B cell (primary cell): ENCODE data around the gene RAD51B. TPM values are rescaled to one million over a fixed set of nuclear protein-coding genes. Genes with fewer than 3 reads are reported as not detected.
A peak's percentile ranks its signal among the peaks of the same experiment; 100 is the strongest.

Experiments
- ATAC-seq: fragments of 200-7000 bp; cut with Tn5 transposase; one replicate; pipeline ENCODE4 v1.10.0; 2021; ENCODE audit warnings: low read depth, mild to moderate bottlenecking, moderate number of reproducible peaks, moderate library complexity
- CTCF ChIA-PET: fragments of 350-600 bp; sonication (Branson Sonifier 250); formaldehyde crosslinking; loops from one replicate; lab custom pipeline; 2021; ENCODE audit warnings: antibody characterized with exemption, inconsistent platforms; lab: Charles Lee
- POLR2A ChIA-PET: fragments of 350-600 bp; sonication (Branson Sonifier 250); formaldehyde crosslinking; loops from one replicate; lab custom pipeline; 2021; ENCODE audit warnings: antibody characterized with exemption; lab: Charles Lee
- DNase-seq: peaks from one replicate; pipeline ENCODE4 v3.0.0; 2013
- H2AFZ ChIP-seq: 2 replicates; pipeline ENCODE4 v1.6.1; 2012; ENCODE audit warnings: mild to moderate bottlenecking, low read depth, low read length; ENCODE audit not compliant: insufficient read depth, poor library complexity, severe bottlenecking
- H3K27ac ChIP-seq, 2 donors: 1 replicate in 1 of 2; 2 replicates in 1 of 2; pipeline ENCODE4 v1.5.1; 2012 to 2013; ENCODE audit warnings: low read length in 2 of 2, mild to moderate bottlenecking in 2 of 2, moderate library complexity in 1 of 2
- H3K27me3 ChIP-seq, 4 experiments: fragments of 200-600 bp in 1 of 4; sonication (generic) in 1 of 4; replicated peaks in 1 of 4; 1 replicate in 2 of 4; 2 replicates in 2 of 4; pipeline versions ENCODE4 v1.6.1 to v1.7.0; 2013 to 2016; ENCODE audit warnings: low read length in 3 of 4, mild to moderate bottlenecking in 2 of 4, mixed read lengths in 1 of 4, moderate library complexity in 1 of 4; ENCODE audit not compliant: insufficient read depth in 4 of 4, control insufficient read depth in 3 of 4; ENCODE audit errors: control extremely low read depth in 1 of 4
- H3K36me3 ChIP-seq, 2 experiments: replicated peaks in 1 of 2; 1 replicate in 1 of 2; 2 replicates in 1 of 2; pipeline versions ENCODE4 v1.6.1 to v1.7.1; 2013; ENCODE audit warnings: low read length in 1 of 2; ENCODE audit not compliant: insufficient read depth in 2 of 2, control insufficient read depth in 1 of 2; ENCODE audit errors: control extremely low read depth in 1 of 2, extremely low read depth in 1 of 2
- H3K4me1 ChIP-seq, 2 donors: fragments of 200-600 bp in 1 of 2; sonication (generic) in 1 of 2; 1 replicate in 1 of 2; 2 replicates in 1 of 2; pipeline versions ENCODE4 v1.5.1 to v1.6.1; 2013 to 2017; ENCODE audit warnings: low read length in 2 of 2; ENCODE audit not compliant: control insufficient read depth in 2 of 2, insufficient read depth in 2 of 2
- H3K4me2 ChIP-seq: replicated peaks from 2 replicates; pipeline ENCODE3; 2012; ENCODE audit warnings: mild to moderate bottlenecking, low read depth, low read length; ENCODE audit not compliant: poor library complexity, severe bottlenecking
- H3K4me3 ChIP-seq, 5 experiments: fragments of 200-600 bp in 1 of 5; sonication (generic) in 1 of 5; 1 replicate in 3 of 5; 2 replicates in 2 of 5; pipeline versions ENCODE4 v1.5.1 to v1.7.0; 2011 to 2016; ENCODE audit warnings: low read length in 4 of 5, mild to moderate bottlenecking in 4 of 5, low read depth in 2 of 5, control low read depth in 1 of 5, moderate library complexity in 1 of 5; ENCODE audit not compliant: insufficient read depth in 1 of 5; ENCODE audit errors: control extremely low read depth in 1 of 5, extremely low read depth in 1 of 5
- H3K79me2 ChIP-seq: fragments of 200-600 bp; sonication (generic); one replicate; pipeline ENCODE4 v1.6.0; 2016; ENCODE audit warnings: low read length; ENCODE audit not compliant: control insufficient read depth, insufficient read depth
- H3K9ac ChIP-seq: fragments of 200-600 bp; sonication (generic); 2 replicates; pipeline ENCODE4 v1.6.1; 2017; ENCODE audit warnings: mild to moderate bottlenecking, low read length, moderate library complexity
- H3K9me3 ChIP-seq, 3 donors: one replicate each; pipeline versions ENCODE4 v1.6.1 to v1.7.1; 2013; ENCODE audit warnings: low read length in 2 of 3; ENCODE audit not compliant: control insufficient read depth in 2 of 3, insufficient read depth in 1 of 3; ENCODE audit errors: control extremely low read depth in 1 of 3
- H4K20me1 ChIP-seq: 2 replicates; pipeline ENCODE4 v1.6.0; 2012; ENCODE audit warnings: mild to moderate bottlenecking, low read length; ENCODE audit not compliant: insufficient read depth, control insufficient read depth, poor library complexity, severe bottlenecking
- H3K27ac Mint-ChIP-seq: one replicate; pipeline ENCODE4 v1.8.0; 2021; ENCODE audit warnings: mixed read lengths
- H3K27me3 Mint-ChIP-seq: one replicate; pipeline ENCODE4 v1.8.0; 2021; ENCODE audit warnings: mixed read lengths
- H3K4me1 Mint-ChIP-seq: one replicate; pipeline ENCODE4 v1.8.0; 2021; ENCODE audit warnings: mixed read lengths
- H3K4me3 Mint-ChIP-seq: one replicate; pipeline ENCODE4 v1.8.0; 2021; ENCODE audit warnings: mixed read lengths
- H3K9me3 Mint-ChIP-seq: one replicate; pipeline ENCODE4 v1.8.0; 2022; ENCODE audit warnings: mixed read lengths; ENCODE audit not compliant: insufficient read depth
- EZH2 ChIP-seq: IDR thresholded peaks from 2 replicates; pipeline ENCODE4 v1.6.1; 2012; ENCODE audit warnings: borderline replicate concordance, low read depth, mild to moderate bottlenecking, moderate library complexity, low read length; ENCODE audit not compliant: insufficient read depth, poor library complexity, severe bottlenecking
- WGBS: methylation state at CpG from one replicate; pipeline ENCODE4 v1.1.5; 2013; ENCODE audit warnings: missing lambda C conversion rate; ENCODE audit not compliant: insufficient coverage; 5-methylcytosine and 5-hydroxymethylcytosine counted together
- intact Hi-C: fragments of 100-400 bp; cut with micrococcal nuclease; formaldehyde crosslinking; loops from one replicate; pipeline ENCODE4 v1.10.0; 2022
- polyA plus RNA-seq: library from polyadenylated mRNA; depleted of rRNA; stranded (reverse); fragments of >200 nt; gene quantifications from 2 replicates; pipeline ENCODE4 v1.2.3, GENCODE V29; 2012
- total RNA-seq, 2 donors: library from RNA; stranded (reverse); fragments of 120-200 nt in 1 of 2; gene quantifications; 1 replicate in 1 of 2; 2 replicates in 1 of 2; pipeline versions ENCODE4 v1.2.3 to v1.2.4, GENCODE V29; 2013 to 2022
- TF ChIP-seq, protein P1 (sequence below): fragments of 200-600 bp; IDR thresholded peaks from one replicate; pipeline ENCODE4 v1.8.0; 2022; ENCODE audit warnings: antibody characterized with exemption, mild to moderate bottlenecking

Gene RAD51B
- total and polyA plus RNA-seq, 2 donors (not counting 1 experiment from before 2014, with no cell fraction given), result 6.5 to 60.6 TPM

DNA sequence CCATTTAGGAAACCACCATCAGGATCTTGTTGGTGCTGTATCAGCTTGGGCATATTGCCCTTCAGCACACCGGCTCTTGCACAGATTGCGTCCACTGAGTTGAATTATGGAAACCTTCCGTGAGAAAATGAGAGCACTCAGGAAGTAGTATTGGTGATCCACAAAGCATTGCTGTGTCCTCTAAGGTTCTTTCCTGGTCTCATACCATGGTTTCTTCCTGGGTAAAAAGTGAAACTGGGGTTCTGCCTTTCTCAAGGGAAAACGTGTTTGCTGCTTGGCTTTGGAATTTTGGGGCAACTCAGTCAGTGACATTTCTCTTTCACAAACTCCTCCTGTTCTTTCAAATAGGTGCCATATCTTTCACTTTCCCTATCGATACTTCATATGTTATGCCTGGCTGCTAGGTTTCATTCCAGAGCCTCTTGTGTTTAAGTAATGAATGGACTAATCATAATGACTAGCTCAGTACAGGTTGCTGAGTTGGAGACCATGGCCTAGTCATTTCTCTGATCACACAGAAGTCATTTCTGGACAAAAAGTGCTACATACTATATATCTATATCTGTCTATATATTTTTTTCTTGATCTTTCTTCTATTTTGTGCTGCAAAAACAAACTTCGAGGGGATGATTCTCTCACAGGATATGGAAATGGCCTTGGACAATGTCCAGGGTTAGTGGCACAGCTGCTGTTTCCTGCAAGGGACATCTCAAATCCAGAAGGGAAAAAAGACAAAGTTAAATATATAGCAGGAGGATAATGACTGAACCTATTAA lies 549.9 kb downstream of the RAD51B start:
- intact Hi-C loops, result loop anchor here (2.0 to 5.0 kb wide), 8 partner anchors 33 to 448 kb away; partner anchors contain the start of gene ZFP36L1
- DNase-seq (peak; percentile 52), ATAC-seq (peak; percentile 4)
- ChIA-PET CTCF (interaction anchor here (0.6 to 3.1 kb wide), 10 partner anchors 32 to 447 kb away, joined by 3 to 12 read pairs (median 5); no protein-coding TSS in a partner anchor), POLR2A (interaction anchor here (0.9 to 1.3 kb wide), 5 partner anchors 32 to 447 kb away, joined by 3 to 4 read pairs (median 4); no protein-coding TSS in a partner anchor)
- H4K20me1 ChIP-seq, result no peaks in the 10 kb centered on the region
- Mint-ChIP-seq H3K27me3 (no peaks in the 10 kb centered on the region), H3K9me3 (peaks cover 2% of the 10 kb centered on the region), H3K4me1 (peaks cover 93% of the 10 kb centered on the region), H3K4me3 (peak overlapping the region; percentile 73), H3K27ac (peak overlapping the region; percentile 97)
- no peaks in the 10 kb centered on the region for H3K36me3 ChIP-seq
- no peaks in the 10 kb centered on the region for H3K27me3 ChIP-seq
- peaks cover 78 to 92% of the 10 kb centered on the region in 2 donors for H3K4me1 ChIP-seq
- peak overlapping the region; percentile 78 to 84 for H3K27ac ChIP-seq
- H3K79me2 ChIP-seq, result no peaks in the 10 kb centered on the region
- peak overlapping the region; percentile 31 for H3K9ac ChIP-seq
- H3K9me3 ChIP-seq, result peaks cover 0 to under 1% (median 0%) of the 10 kb centered on the region in 3 donors
- TF ChIP-seq, protein P1, sequence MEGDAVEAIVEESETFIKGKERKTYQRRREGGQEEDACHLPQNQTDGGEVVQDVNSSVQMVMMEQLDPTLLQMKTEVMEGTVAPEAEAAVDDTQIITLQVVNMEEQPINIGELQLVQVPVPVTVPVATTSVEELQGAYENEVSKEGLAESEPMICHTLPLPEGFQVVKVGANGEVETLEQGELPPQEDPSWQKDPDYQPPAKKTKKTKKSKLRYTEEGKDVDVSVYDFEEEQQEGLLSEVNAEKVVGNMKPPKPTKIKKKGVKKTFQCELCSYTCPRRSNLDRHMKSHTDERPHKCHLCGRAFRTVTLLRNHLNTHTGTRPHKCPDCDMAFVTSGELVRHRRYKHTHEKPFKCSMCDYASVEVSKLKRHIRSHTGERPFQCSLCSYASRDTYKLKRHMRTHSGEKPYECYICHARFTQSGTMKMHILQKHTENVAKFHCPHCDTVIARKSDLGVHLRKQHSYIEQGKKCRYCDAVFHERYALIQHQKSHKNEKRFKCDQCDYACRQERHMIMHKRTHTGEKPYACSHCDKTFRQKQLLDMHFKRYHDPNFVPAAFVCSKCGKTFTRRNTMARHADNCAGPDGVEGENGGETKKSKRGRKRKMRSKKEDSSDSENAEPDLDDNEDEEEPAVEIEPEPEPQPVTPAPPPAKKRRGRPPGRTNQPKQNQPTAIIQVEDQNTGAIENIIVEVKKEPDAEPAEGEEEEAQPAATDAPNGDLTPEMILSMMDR, result no peak
- no peak for TF ChIP-seq EZH2
- peak overlapping the region; percentile 61 for H2AFZ ChIP-seq
- H3K4me3 ChIP-seq, result peak overlapping the region in 4 of 5 experiments; percentile 1 to 20 (median 14)
- peak overlapping the region; percentile 71 for H3K4me2 ChIP-seq
- WGBS, result 19% methylated on average over 3 of the region's 6 CpGs

GRCh38 chr14:68370057-68370360 lies 550.4 kb downstream of the RAD51B start:
- Histone ChIP-seq H3K79me2 (no peaks in the 10 kb centered on the region), H3K36me3 (no peaks in the 10 kb centered on the region), H3K9ac (no peak overlapping the region), H3K27me3 (no peaks in the 10 kb centered on the region), H3K9me3 (no peaks in the 10 kb centered on the region), H2AFZ (no peak overlapping the region), H3K27ac (peak overlapping the region; percentile 78 to 84), H3K4me2 (peak overlapping the region; percentile 71), H3K4me3 (peak overlapping the region in 1 of 5 experiments; percentile 20), H3K4me1 (peaks cover 82 to 92% of the 10 kb centered on the region in 2 donors), H4K20me1 (no peaks in the 10 kb centered on the region)
- intact Hi-C loops, result loop anchor here (5.0 kb wide), 1 partner anchor 422 kb away; the partner anchor contains the start of gene ZFP36L1
- Mint-ChIP-seq H3K27ac (peak overlapping the region; percentile 97), H3K4me3 (peak overlapping the region; percentile 73), H3K9me3 (peaks cover 2% of the 10 kb centered on the region), H3K27me3 (no peaks in the 10 kb centered on the region), H3K4me1 (peaks cover 93% of the 10 kb centered on the region)
- CTCF ChIA-PET, result interaction anchor here (1.0 to 3.1 kb wide), 6 partner anchors 32 to 420 kb away, joined by 4 to 12 read pairs (median 10); no protein-coding TSS in a partner anchor
- TF ChIP-seq, protein P1, result no peak
- no peak for TF ChIP-seq EZH2
- ATAC-seq (no peak), DNase-seq (no peak)
- POLR2A ChIA-PET, result interaction anchor here (1.1 kb wide), 1 partner anchor 87 kb away, joined by 3 read pairs; no protein-coding TSS in a partner anchor
